Keratinocyte (primary cell): Measurements from ENCODE around the gene TULP1. TPM values are rescaled to one million over a fixed set of nuclear protein-coding genes. Genes with fewer than 3 reads are reported as not detected.

ENCODE experiments used
- DNase-seq: peaks from one replicate; pipeline ENCODE4 v3.0.0-alpha.2; 2011; ENCODE audit warnings: low read depth, missing footprints, low spot score
- FAIRE-seq: peaks from 2 replicates; lab custom pipeline; 2011; peaks lifted over from hg19 to GRCh38; lab: Jason Lieb, UNC
- H2AFZ ChIP-seq: 2 replicates; pipeline ENCODE4 v1.6.0; 2012; ENCODE audit warnings: low read length, control low read depth, inconsistent platforms; ENCODE audit not compliant: control insufficient read depth
- H3K27ac ChIP-seq: 2 replicates; pipeline ENCODE4 v1.5.1; 2011; ENCODE audit warnings: low read length; ENCODE audit not compliant: control insufficient read depth, insufficient read depth
- H3K27me3 ChIP-seq: 3 replicates; pipeline ENCODE4 v1.6.0; 2011; ENCODE audit warnings: low read length; ENCODE audit not compliant: control insufficient read depth, insufficient read depth; ENCODE audit errors: extremely low read depth
- H3K36me3 ChIP-seq, 2 experiments: 2 replicates in 1 of 2; 3 replicates in 1 of 2; pipeline ENCODE4 v1.5.1; 2011; ENCODE audit warnings: low read length in 2 of 2, mild to moderate bottlenecking in 1 of 2; ENCODE audit not compliant: control insufficient read depth in 2 of 2, insufficient read depth in 2 of 2; ENCODE audit errors: extremely low read depth in 1 of 2
- H3K4me1 ChIP-seq: 3 replicates; pipeline ENCODE4 v1.5.1; 2011; ENCODE audit warnings: low read length; ENCODE audit not compliant: control insufficient read depth, insufficient read depth; ENCODE audit errors: extremely low read depth
- H3K4me2 ChIP-seq: 3 replicates; pipeline ENCODE4 v1.6.0; 2011; ENCODE audit warnings: low read depth, low read length; ENCODE audit not compliant: control insufficient read depth, insufficient read depth; ENCODE audit errors: extremely low read depth
- H3K4me3 ChIP-seq, 3 experiments: fragments of 200-600 bp in 1 of 3; sonication (generic) in 1 of 3; 2 replicates in 2 of 3; 3 replicates in 1 of 3; pipeline ENCODE4 v1.5.1; 2011 to 2016; ENCODE audit warnings: low read length in 3 of 3, mild to moderate bottlenecking in 3 of 3, control low read depth in 2 of 3, inconsistent platforms in 1 of 3, low read depth in 1 of 3, mixed read lengths in 1 of 3, mixed run types in 1 of 3, moderate library complexity in 1 of 3; ENCODE audit not compliant: control insufficient read depth in 2 of 3, insufficient read depth in 2 of 3; ENCODE audit errors: extremely low read depth in 1 of 3
- H3K79me2 ChIP-seq: 2 replicates; pipeline ENCODE4 v1.6.0; 2012; ENCODE audit warnings: low read length; ENCODE audit not compliant: control insufficient read depth, insufficient read depth
- H3K9ac ChIP-seq: 3 replicates; pipeline ENCODE4 v1.6.0; 2011; ENCODE audit warnings: low read length; ENCODE audit not compliant: control insufficient read depth, insufficient read depth; ENCODE audit errors: extremely low read depth
- H3K9me1 ChIP-seq: 3 replicates; pipeline ENCODE4 v1.6.0; 2011; ENCODE audit warnings: low read length; ENCODE audit not compliant: control insufficient read depth, insufficient read depth; ENCODE audit errors: extremely low read depth
- H3K9me3 ChIP-seq: 2 replicates; pipeline ENCODE4 v1.5.1; 2012; ENCODE audit warnings: low read depth, low read length; ENCODE audit not compliant: control insufficient read depth
- H4K20me1 ChIP-seq: 3 replicates; pipeline ENCODE4 v1.6.0; 2011; ENCODE audit warnings: low read length; ENCODE audit not compliant: control insufficient read depth, insufficient read depth; ENCODE audit errors: extremely low read depth
- EZH2 ChIP-seq: IDR thresholded peaks from one replicate; pipeline ENCODE4 v1.6.1; 2012; ENCODE audit warnings: inconsistent platforms, mild to moderate bottlenecking, low read length, moderate library complexity
- dilution Hi-C: fragments of 300-500 bp; cut with MboI; formaldehyde crosslinking; loops from one replicate; pipeline ENCODE4 v1.7.0; 2020; ENCODE audit warnings: low sequenced_read_pairs; ENCODE audit not compliant: extremely low pct_ligation_motif_present
- polyA plus RNA-seq, 5 experiments: library from polyadenylated mRNA; depleted of rRNA in 3 of 5; stranded (reverse) in 3 of 5; stranded (forward) in 1 of 5; unstranded in 1 of 5; fragments of >200 nt; gene quantifications; 1 replicate in 1 of 5; 2 replicates in 3 of 5; 3 replicates in 1 of 5; pipeline versions ENCODE4 v1.2.1 to v1.2.3, GENCODE V29; 2011 to 2012; ENCODE audit warnings: missing spikeins in 2 of 5, low read depth in 1 of 5, low replicate concordance in 1 of 5
- TF ChIP-seq, protein P1 (sequence below), 3 experiments: IDR thresholded peaks in 1 of 3; conservative IDR thresholded peaks in 1 of 3; optimal IDR thresholded peaks in 1 of 3; 2 replicates in 2 of 3; 3 replicates in 1 of 3; pipeline versions ENCODE3 to v1.5.1; 2011; ENCODE audit warnings: low read length in 3 of 3, mild to moderate bottlenecking in 3 of 3, moderate library complexity in 2 of 3, control low read depth in 1 of 3, inconsistent platforms in 1 of 3; ENCODE audit not compliant: insufficient read depth in 2 of 3; ENCODE audit errors: extremely low read depth in 1 of 3

The TULP1 gene
- polyA plus RNA-seq, 1 donor (not counting 4 experiments of a cell fraction or from before 2014, with no cell fraction given): not detected

DNA sequence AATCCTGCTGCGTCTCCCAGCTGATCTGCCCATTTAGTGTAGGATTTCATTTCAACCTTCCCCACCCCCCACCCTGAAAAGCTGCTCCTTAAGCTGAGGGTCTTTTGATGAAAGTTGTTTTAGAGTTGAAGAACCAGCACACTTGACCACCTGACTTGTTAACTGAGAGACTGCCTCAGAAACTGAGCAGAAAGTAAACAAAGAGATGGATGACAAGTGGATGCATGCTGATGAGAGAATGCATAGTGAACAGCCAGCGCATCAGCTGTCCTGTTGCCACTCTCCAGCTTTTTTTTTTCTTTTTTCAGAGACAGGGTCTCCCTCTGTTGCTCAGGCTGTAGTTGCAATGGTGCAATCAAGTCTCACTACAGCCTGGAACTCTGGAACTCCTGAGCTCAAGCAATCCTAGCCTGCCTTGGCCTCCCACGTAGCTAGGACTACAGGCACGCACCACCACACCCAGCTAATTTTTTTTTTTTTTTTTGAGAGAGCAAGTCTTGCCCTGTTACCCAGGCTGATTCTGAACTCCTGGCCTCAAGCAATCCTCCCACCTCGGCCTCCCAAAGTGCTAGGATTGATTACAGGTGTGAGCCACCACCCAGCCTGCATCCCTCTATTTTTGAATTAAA is 35.0 kb downstream of the TULP1 start:
- no peak overlapping the region for H3K9ac ChIP-seq
- FAIRE-seq: no peak
- H3K27ac ChIP-seq: no peak overlapping the region
- dilution Hi-C loops: no loop called here
- no peak overlapping the region for H3K4me2 ChIP-seq
- TF ChIP-seq EZH2: no peak
- TF ChIP-seq, protein P1, sequence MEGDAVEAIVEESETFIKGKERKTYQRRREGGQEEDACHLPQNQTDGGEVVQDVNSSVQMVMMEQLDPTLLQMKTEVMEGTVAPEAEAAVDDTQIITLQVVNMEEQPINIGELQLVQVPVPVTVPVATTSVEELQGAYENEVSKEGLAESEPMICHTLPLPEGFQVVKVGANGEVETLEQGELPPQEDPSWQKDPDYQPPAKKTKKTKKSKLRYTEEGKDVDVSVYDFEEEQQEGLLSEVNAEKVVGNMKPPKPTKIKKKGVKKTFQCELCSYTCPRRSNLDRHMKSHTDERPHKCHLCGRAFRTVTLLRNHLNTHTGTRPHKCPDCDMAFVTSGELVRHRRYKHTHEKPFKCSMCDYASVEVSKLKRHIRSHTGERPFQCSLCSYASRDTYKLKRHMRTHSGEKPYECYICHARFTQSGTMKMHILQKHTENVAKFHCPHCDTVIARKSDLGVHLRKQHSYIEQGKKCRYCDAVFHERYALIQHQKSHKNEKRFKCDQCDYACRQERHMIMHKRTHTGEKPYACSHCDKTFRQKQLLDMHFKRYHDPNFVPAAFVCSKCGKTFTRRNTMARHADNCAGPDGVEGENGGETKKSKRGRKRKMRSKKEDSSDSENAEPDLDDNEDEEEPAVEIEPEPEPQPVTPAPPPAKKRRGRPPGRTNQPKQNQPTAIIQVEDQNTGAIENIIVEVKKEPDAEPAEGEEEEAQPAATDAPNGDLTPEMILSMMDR (optimal IDR thresholded peaks at IDR 0.05 in 1 of 3, IDR thresholded peaks at IDR 0.05 in 1 of 3, conservative IDR thresholded peaks at IDR 0.05 in 1 of 3; ENCODE audit: extremely low read depth in 1 of 3, insufficient read depth in 2 of 3, low read length in 3 of 3): no peak
- peaks cover 5% of the 10 kb centered on the region for H4K20me1 ChIP-seq
- DNase-seq: no peak
- no peak overlapping the region for H2AFZ ChIP-seq
- no peaks in the 10 kb centered on the region for H3K79me2 ChIP-seq
- peaks cover 10 to 35% of the 10 kb centered on the region in 2 experiments for H3K36me3 ChIP-seq
- no peak overlapping the region for H3K4me3 ChIP-seq
- no peaks in the 10 kb centered on the region for H3K27me3 ChIP-seq
- no peaks in the 10 kb centered on the region for H3K4me1 ChIP-seq
- no peaks in the 10 kb centered on the region for H3K9me1 ChIP-seq
- no peaks in the 10 kb centered on the region for H3K9me3 ChIP-seq

DNA sequence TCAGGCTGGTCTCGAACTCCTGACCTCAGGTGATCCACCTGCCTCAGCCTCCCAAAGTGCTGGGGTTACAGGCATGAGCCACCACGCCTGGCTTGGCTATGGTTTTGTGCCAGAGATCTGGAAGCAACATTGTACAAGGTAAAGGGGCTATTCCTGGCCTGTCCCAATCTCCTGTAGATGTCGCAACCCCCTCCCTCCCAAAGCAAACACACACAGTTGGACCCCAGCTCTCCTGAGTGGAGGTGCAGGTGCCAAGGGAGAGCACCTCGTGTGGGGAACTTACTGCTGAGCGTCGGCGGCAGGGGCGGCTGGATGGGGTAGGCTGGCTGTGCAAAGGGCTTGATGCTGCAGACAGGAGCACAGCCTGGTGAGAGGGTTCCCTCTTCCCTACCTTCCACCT is 35.7 kb downstream of the TULP1 start:
- TF ChIP-seq, protein P1 (optimal IDR thresholded peaks at IDR 0.05 in 1 of 3, IDR thresholded peaks at IDR 0.05 in 1 of 3, conservative IDR thresholded peaks at IDR 0.05 in 1 of 3; ENCODE audit: extremely low read depth in 1 of 3, insufficient read depth in 2 of 3, low read length in 3 of 3): no peak
- TF ChIP-seq EZH2: no peak

More for the DNA sequence above, 35.7 kb downstream of the TULP1 start:
- Histone ChIP-seq H3K79me2 (no peaks in the 10 kb centered on the region), H3K9me3 (no peaks in the 10 kb centered on the region), H4K20me1 (peaks cover 10% of the 10 kb centered on the region), H3K4me1 (no peaks in the 10 kb centered on the region), H3K4me3 (no peak overlapping the region), H3K9me1 (no peaks in the 10 kb centered on the region), H3K9ac (no peak overlapping the region), H3K27ac (no peak overlapping the region), H3K4me2 (no peak overlapping the region), H3K36me3 (peaks cover 9 to 38% of the 10 kb centered on the region in 2 experiments), H3K27me3 (no peaks in the 10 kb centered on the region), H2AFZ (no peak overlapping the region)
- FAIRE-seq (no peak), DNase-seq (no peak)
- dilution Hi-C loops: no loop called here
